ENCODE results near the gene PABPN1. TPM values are rescaled to one million over a fixed set of nuclear protein-coding genes. Genes with fewer than 3 reads are reported as not detected.

The PABPN1 gene
- total and polyA plus RNA-seq, 9 of the 15 experiments (the other 6 are each of a cell fraction or from before 2014, with no cell fraction given), result 32.6 to 388 (median 178) TPM

DNA sequence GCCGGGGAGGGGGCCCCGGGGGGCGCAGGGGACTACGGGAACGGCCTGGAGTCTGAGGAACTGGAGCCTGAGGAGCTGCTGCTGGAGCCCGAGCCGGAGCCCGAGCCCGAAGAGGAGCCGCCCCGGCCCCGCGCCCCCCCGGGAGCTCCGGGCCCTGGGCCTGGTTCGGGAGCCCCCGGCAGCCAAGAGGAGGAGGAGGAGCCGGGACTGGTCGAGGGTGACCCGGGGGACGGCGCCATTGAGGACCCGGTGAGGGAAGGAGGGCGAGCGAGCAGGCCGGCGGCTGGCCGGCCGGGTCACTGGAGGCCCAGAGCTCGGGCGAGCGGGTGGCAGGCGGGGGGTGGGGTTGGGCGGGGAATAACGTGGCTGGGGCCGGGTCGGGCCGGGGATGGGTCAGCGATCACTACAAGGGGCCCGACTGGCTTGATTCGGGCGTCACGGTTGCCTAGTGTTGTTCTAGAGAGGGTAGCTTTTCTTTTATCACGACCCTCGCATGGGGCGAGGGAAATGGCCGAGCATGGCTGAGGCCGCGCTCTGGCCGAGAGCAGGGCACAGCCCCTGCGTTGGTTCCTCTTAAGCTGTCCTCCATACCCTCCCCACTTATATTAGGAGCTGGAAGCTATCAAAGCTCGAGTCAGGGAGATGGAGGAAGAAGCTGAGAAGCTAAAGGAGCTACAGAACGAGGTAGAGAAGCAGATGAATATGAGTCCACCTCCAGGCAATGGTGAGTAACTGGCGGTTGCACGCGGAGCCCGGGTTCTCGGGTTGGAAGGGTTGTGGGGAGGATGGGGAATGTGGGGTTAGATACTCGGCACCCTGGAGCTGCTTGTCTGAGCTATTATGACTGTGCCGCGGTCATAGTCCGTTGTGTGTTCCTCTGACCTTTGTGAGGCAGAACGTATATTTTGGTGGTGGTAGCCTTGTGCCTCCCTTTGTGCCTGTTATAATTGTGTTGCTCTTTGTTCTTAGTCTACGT is 603 bp downstream of the PABPN1 start (continued):
- 0 out of 2 replicates have a peak, but pooled peaks have one; percentile 39 for TF ChIP-seq PRMT5 (CRISPR knock-in tag; IDR thresholded peaks at IDR 0.05)
- no peak for TF ChIP-seq SIRT6 (IDR thresholded peaks at IDR 0.05; ENCODE audit: low read depth, low read length)
- TF ChIP-seq ZNF263 (CRISPR knock-in tag; IDR thresholded peaks at IDR 0.05; ENCODE audit: borderline replicate concordance), result peak; percentile 46; the same call in 1 of the 2 replicates
- TF ChIP-seq, protein P1, sequence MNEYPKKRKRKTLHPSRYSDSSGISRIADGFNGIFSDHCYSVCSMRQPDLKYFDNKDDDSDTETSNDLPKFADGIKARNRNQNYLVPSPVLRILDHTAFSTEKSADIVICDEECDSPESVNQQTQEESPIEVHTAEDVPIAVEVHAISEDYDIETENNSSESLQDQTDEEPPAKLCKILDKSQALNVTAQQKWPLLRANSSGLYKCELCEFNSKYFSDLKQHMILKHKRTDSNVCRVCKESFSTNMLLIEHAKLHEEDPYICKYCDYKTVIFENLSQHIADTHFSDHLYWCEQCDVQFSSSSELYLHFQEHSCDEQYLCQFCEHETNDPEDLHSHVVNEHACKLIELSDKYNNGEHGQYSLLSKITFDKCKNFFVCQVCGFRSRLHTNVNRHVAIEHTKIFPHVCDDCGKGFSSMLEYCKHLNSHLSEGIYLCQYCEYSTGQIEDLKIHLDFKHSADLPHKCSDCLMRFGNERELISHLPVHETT (CRISPR knock-in tag; conservative IDR thresholded peaks at IDR 0.05 in 1 of 2, IDR thresholded peaks at IDR 0.05 in 1 of 2), result peak in 1 of 2 experiments; percentile 87; a peak in 2 of 4 replicates
- no peak for TF ChIP-seq POLR3A (IDR thresholded peaks at IDR 0.05; ENCODE audit: borderline replicate concordance, extremely low read depth, insufficient read depth, insufficient read length)
- no peak for TF ChIP-seq ZFP36 (IDR thresholded peaks at IDR 0.05; ENCODE audit: low read depth, low read length, partially characterized antibody)
- TF ChIP-seq NFRKB (IDR thresholded peaks at IDR 0.05; ENCODE audit: low read depth), result peak; percentile 63
- TF ChIP-seq STAT5A (IDR thresholded peaks at IDR 0.05; ENCODE audit: borderline replicate concordance, low read length), result no peak
- TF ChIP-seq ARHGAP35 (IDR thresholded peaks at IDR 0.05; ENCODE audit: partially characterized antibody), result no peak
- TF ChIP-seq POLR2AphosphoS5 (IDR thresholded peaks at IDR 0.05; ENCODE audit: control insufficient read depth, insufficient read depth, low read depth, low read length), result peak; percentile 38; the same call in 1 of the 2 replicates
- no peak for TF ChIP-seq MBD2 (IDR thresholded peaks at IDR 0.05; ENCODE audit: borderline replicate concordance, low read depth)
- 0 out of 2 replicates have a peak, but pooled peaks have one; percentile 24 for TF ChIP-seq ZC3H4 (CRISPR knock-in tag; IDR thresholded peaks at IDR 0.05; ENCODE audit: borderline replicate concordance)
- TF ChIP-seq SMARCA5 (IDR thresholded peaks at IDR 0.05), result 0 out of 2 replicates have a peak, but pooled peaks have one; percentile 10
- 0 out of 2 replicates have a peak, but pooled peaks have one; percentile 8 for TF ChIP-seq SP1 (CRISPR knock-in tag; IDR thresholded peaks at IDR 0.05)
- peak; percentile 73 for TF ChIP-seq POLR2A (conservative IDR thresholded peaks at IDR 0.05)
- TF ChIP-seq POLR2G (IDR thresholded peaks at IDR 0.05; ENCODE audit: low read depth, low read length), result peak; percentile 80
- peak; percentile 3 for TF ChIP-seq SP2 (IDR thresholded peaks at IDR 0.05; ENCODE audit: extremely low read depth, low read depth, low read length, poor library complexity, severe bottlenecking)
- TF ChIP-seq ERF (CRISPR knock-in tag; IDR thresholded peaks at IDR 0.05), result 0 out of 2 replicates have a peak, but pooled peaks have one; percentile 18
- TF ChIP-seq BRD4 (IDR thresholded peaks at IDR 0.05), result peak; percentile 49; the same call in 1 of the 2 replicates
- TF ChIP-seq, protein P2, sequence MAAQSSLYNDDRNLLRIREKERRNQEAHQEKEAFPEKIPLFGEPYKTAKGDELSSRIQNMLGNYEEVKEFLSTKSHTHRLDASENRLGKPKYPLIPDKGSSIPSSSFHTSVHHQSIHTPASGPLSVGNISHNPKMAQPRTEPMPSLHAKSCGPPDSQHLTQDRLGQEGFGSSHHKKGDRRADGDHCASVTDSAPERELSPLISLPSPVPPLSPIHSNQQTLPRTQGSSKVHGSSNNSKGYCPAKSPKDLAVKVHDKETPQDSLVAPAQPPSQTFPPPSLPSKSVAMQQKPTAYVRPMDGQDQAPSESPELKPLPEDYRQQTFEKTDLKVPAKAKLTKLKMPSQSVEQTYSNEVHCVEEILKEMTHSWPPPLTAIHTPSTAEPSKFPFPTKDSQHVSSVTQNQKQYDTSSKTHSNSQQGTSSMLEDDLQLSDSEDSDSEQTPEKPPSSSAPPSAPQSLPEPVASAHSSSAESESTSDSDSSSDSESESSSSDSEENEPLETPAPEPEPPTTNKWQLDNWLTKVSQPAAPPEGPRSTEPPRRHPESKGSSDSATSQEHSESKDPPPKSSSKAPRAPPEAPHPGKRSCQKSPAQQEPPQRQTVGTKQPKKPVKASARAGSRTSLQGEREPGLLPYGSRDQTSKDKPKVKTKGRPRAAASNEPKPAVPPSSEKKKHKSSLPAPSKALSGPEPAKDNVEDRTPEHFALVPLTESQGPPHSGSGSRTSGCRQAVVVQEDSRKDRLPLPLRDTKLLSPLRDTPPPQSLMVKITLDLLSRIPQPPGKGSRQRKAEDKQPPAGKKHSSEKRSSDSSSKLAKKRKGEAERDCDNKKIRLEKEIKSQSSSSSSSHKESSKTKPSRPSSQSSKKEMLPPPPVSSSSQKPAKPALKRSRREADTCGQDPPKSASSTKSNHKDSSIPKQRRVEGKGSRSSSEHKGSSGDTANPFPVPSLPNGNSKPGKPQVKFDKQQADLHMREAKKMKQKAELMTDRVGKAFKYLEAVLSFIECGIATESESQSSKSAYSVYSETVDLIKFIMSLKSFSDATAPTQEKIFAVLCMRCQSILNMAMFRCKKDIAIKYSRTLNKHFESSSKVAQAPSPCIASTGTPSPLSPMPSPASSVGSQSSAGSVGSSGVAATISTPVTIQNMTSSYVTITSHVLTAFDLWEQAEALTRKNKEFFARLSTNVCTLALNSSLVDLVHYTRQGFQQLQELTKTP (IDR thresholded peaks at IDR 0.05; ENCODE audit: low read depth in 1 of 2, partially characterized antibody in 2 of 2), result peak in 1 of 2 experiments; percentile 16
- TF ChIP-seq RBBP5 (IDR thresholded peaks at IDR 0.05; ENCODE audit: borderline replicate concordance, insufficient read depth, low read length, poor library complexity, severe bottlenecking), result peak; percentile 67

All from K562 (cell line).